PC-3 (cell line): ENCODE data around the gene SPTBN2.

Experiments used
- CTCF ChIP-seq: fragments of 300-600 bp; sonication (generic); conservative IDR thresholded peaks from 2 replicates; pipeline ENCODE4 v1.5.1; 2017; ENCODE audit warnings: antibody characterized with exemption, low read depth, mild to moderate bottlenecking, low read length
- EZH2 ChIP-seq: fragments of 300-600 bp; sonication (generic); IDR thresholded peaks from one replicate; pipeline ENCODE4 v1.6.1; 2017; ENCODE audit warnings: antibody characterized with exemption, mild to moderate bottlenecking, low read length; ENCODE audit not compliant: unreplicated experiment

GRCh38 chr11:66720899-66721470, 8.0 kb downstream of the SPTBN2 start:
- TF ChIP-seq EZH2 (no peak), CTCF (no peak)
